Measurements from ENCODE around the gene RASEF. TPM values are rescaled to one million over a fixed set of nuclear protein-coding genes. Genes with fewer than 3 reads are reported as not detected.

RASEF gene
- total and polyA plus RNA-seq, 10 of the 15 experiments (the other 5 are each of a cell fraction or from before 2014, with no cell fraction given), result under 0.01 to 0.04 (median 0.01) TPM; not detected in 7

DNA sequence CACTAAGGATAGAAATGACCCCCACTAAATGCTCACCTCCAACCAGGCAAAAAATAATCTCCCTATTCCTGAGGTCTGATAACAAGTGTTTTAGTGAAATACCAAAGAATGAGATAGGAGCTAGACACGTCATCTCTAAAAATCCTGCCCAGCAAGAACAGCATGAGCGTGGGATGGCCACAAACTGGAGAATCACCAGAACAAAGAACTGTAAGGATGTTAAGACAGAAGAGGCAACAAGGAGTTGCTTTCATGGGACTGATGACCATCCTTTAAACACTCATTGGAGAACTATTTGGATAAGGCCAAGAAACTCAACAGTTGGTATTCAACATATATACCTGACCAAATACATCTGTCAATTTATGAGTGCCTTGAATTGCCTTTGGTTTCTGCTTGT, 113.7 kb downstream of the RASEF start:
- Histone ChIP-seq H3K9me3 (replicated peaks; ENCODE audit: control insufficient read depth, insufficient read depth, low read length) (no peaks in the 10 kb centered on the region), H3K79me2 (ENCODE audit: control insufficient read depth, insufficient read depth, low read length) (no peaks in the 10 kb centered on the region), H3K4me1 (ENCODE audit: control insufficient read depth, insufficient read depth, low read length) (no peaks in the 10 kb centered on the region), H3K9ac (ENCODE audit: control insufficient read depth, insufficient read depth, low read length) (no peak overlapping the region), H3K4me3 (no peak overlapping the region), H2AFZ (ENCODE audit: control insufficient read depth, low read depth, low read length) (no peak overlapping the region), H4K20me1 (ENCODE audit: control insufficient read depth, insufficient read depth) (no peaks in the 10 kb centered on the region), H3K36me3 (ENCODE audit: control insufficient read depth in 2 of 2, insufficient read depth in 2 of 2, low read length in 1 of 2) (no peaks in the 10 kb centered on the region), H3K27me3 (replicated peaks in 1 of 2; ENCODE audit: control insufficient read depth in 2 of 2, insufficient read depth in 2 of 2, low read length in 1 of 2) (no peaks in the 10 kb centered on the region), H3K4me2 (ENCODE audit: control insufficient read depth, insufficient read depth) (no peak overlapping the region), H3K27ac (ENCODE audit: control insufficient read depth, insufficient read depth) (no peak overlapping the region)
- intact Hi-C loops (cut with micrococcal nuclease; ENCODE audit: unreplicated experiment) (no loop called here), in situ Hi-C loops (cut with MboI) (no loop called here)
- WGBS (ENCODE audit: insufficient coverage, insufficient replicate concordance, low lambda C conversion rate, missing lambda C conversion rate), result 10% methylated on average over 2 of the region's 2 CpGs
- ChIA-PET POLR2A (no interaction called here), RAD21 (ENCODE audit: unreplicated experiment) (no interaction called here), SMC1A (ENCODE audit: uncharacterized antibody, unreplicated experiment) (no interaction called here), CTCF (no interaction called here)
- no peak for FAIRE-seq
- ATAC-seq, result no peak
- no TSS peak for BruUV-seq (replicated peaks)
- TF ChIP-seq, protein P1, sequence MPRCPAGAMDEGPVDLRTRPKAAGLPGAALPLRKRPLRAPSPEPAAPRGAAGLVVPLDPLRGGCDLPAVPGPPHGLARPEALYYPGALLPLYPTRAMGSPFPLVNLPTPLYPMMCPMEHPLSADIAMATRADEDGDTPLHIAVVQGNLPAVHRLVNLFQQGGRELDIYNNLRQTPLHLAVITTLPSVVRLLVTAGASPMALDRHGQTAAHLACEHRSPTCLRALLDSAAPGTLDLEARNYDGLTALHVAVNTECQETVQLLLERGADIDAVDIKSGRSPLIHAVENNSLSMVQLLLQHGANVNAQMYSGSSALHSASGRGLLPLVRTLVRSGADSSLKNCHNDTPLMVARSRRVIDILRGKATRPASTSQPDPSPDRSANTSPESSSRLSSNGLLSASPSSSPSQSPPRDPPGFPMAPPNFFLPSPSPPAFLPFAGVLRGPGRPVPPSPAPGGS (IDR thresholded peaks at IDR 0.05; ENCODE audit: borderline replicate concordance, insufficient read depth, low read depth, low read length, poor library complexity, severe bottlenecking), result no peak
- TF ChIP-seq FOXM1 (IDR thresholded peaks at IDR 0.05; ENCODE audit: low read depth, low read length) (no peak), SKIL (IDR thresholded peaks at IDR 0.05; ENCODE audit: low read depth, poor library complexity, severe bottlenecking) (no peak), RCOR1 (conservative IDR thresholded peaks at IDR 0.05; ENCODE audit: low read depth, low read length) (no peak), YY1 (IDR thresholded peaks at IDR 0.05; ENCODE audit: low read depth, low read length) (no peak), ESRRA (IDR thresholded peaks at IDR 0.05; ENCODE audit: low read length) (no peak), PAX8 (IDR thresholded peaks at IDR 0.05) (no peak), JUNB (IDR thresholded peaks at IDR 0.05) (no peak), NR2C2 (IDR thresholded peaks at IDR 0.05; ENCODE audit: borderline replicate concordance, control insufficient read depth, insufficient read length, low read depth) (no peak), EP300 (IDR thresholded peaks at IDR 0.05; ENCODE audit: borderline replicate concordance in 1 of 2, control insufficient read depth in 1 of 2, low read depth in 2 of 2, low read length in 2 of 2) (no peak), MLLT1 (IDR thresholded peaks at IDR 0.05) (no peak), CHD1 (IDR thresholded peaks at IDR 0.05; ENCODE audit: low read depth, low read length) (no peak), MEF2A (IDR thresholded peaks at IDR 0.05; ENCODE audit: insufficient read depth, low read depth, low read length) (no peak)
- TF ChIP-seq, protein P2, sequence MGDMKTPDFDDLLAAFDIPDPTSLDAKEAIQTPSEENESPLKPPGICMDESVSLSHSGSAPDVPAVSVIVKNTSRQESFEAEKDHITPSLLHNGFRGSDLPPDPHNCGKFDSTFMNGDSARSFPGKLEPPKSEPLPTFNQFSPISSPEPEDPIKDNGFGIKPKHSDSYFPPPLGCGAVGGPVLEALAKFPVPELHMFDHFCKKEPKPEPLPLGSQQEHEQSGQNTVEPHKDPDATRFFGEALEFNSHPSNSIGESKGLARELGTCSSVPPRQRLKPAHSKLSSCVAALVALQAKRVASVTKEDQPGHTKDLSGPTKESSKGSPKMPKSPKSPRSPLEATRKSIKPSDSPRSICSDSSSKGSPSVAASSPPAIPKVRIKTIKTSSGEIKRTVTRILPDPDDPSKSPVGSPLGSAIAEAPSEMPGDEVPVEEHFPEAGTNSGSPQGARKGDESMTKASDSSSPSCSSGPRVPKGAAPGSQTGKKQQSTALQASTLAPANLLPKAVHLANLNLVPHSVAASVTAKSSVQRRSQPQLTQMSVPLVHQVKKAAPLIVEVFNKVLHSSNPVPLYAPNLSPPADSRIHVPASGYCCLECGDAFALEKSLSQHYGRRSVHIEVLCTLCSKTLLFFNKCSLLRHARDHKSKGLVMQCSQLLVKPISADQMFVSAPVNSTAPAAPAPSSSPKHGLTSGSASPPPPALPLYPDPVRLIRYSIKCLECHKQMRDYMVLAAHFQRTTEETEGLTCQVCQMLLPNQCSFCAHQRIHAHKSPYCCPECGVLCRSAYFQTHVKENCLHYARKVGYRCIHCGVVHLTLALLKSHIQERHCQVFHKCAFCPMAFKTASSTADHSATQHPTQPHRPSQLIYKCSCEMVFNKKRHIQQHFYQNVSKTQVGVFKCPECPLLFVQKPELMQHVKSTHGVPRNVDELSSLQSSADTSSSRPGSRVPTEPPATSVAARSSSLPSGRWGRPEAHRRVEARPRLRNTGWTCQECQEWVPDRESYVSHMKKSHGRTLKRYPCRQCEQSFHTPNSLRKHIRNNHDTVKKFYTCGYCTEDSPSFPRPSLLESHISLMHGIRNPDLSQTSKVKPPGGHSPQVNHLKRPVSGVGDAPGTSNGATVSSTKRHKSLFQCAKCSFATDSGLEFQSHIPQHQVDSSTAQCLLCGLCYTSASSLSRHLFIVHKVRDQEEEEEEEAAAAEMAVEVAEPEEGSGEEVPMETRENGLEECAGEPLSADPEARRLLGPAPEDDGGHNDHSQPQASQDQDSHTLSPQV (IDR thresholded peaks at IDR 0.05), result no peak
- DNase-seq (ENCODE audit: low read depth, low spot score), result no peak
